Liver (tissue), 9 donors: ENCODE results near the gene MIDN. TPM values are rescaled to one million over a fixed set of nuclear protein-coding genes. Genes with fewer than 3 reads are reported as not detected.
A peak's percentile ranks its signal among the peaks of the same experiment; 100 is the strongest.

Experiments used
- DNase-seq: peaks from one replicate; pipeline ENCODE4 v3.0.0-alpha.2; 2017; ENCODE audit warnings: low spot score
- H3K27ac ChIP-seq, 2 donors: one replicate each; pipeline ENCODE4 v1.7.0; 2013; ENCODE audit warnings: inconsistent platforms in 2 of 2, low read length in 2 of 2, control low read depth in 1 of 2, low read depth in 1 of 2, mild to moderate bottlenecking in 1 of 2
- H3K27me3 ChIP-seq, 4 donors: one replicate each; pipeline versions ENCODE4 v1.6.1 to v1.7.0; 2013; ENCODE audit warnings: low read length in 3 of 4, inconsistent platforms in 1 of 4, mild to moderate bottlenecking in 1 of 4, moderate library complexity in 1 of 4; ENCODE audit not compliant: control insufficient read depth in 4 of 4, insufficient read depth in 4 of 4
- H3K36me3 ChIP-seq, 4 donors: one replicate each; pipeline versions ENCODE4 v1.6.1 to v1.7.0; 2013; ENCODE audit warnings: low read length in 3 of 4, mild to moderate bottlenecking in 3 of 4, low read depth in 1 of 4, moderate library complexity in 1 of 4; ENCODE audit not compliant: control insufficient read depth in 4 of 4, insufficient read depth in 3 of 4
- H3K4me1 ChIP-seq, 4 donors: one replicate each; pipeline versions ENCODE4 v1.6.1 to v1.7.0; 2013; ENCODE audit warnings: low read length in 3 of 4, mild to moderate bottlenecking in 3 of 4, moderate library complexity in 1 of 4; ENCODE audit not compliant: control insufficient read depth in 4 of 4, insufficient read depth in 4 of 4
- H3K4me3 ChIP-seq, 3 donors: one replicate each; pipeline versions ENCODE4 v1.6.1 to v1.7.0; 2013; ENCODE audit warnings: low read length in 3 of 3, control low read depth in 1 of 3, low read depth in 1 of 3, mild to moderate bottlenecking in 1 of 3
- H3K9ac ChIP-seq, 2 donors: one replicate each; pipeline ENCODE4 v1.7.0; 2013; ENCODE audit warnings: low read length in 2 of 2, mild to moderate bottlenecking in 2 of 2, moderate library complexity in 2 of 2, control low read depth in 1 of 2, low read depth in 1 of 2
- H3K9me3 ChIP-seq, 4 donors: one replicate each; pipeline versions ENCODE4 v1.6.1 to v1.7.0; 2013; ENCODE audit warnings: low read length in 3 of 4; ENCODE audit not compliant: control insufficient read depth in 4 of 4
- EGR1 ChIP-seq, 2 donors: IDR thresholded peaks; 2 replicates each; pipeline ENCODE4 v1.6.1; 2016 to 2018; ENCODE audit warnings: antibody characterized with exemption in 2 of 2, low read depth in 2 of 2
- FOXA1 ChIP-seq: IDR thresholded peaks from 2 replicates; pipeline ENCODE4 v1.6.1; 2016; ENCODE audit warnings: antibody characterized with exemption
- FOXA2 ChIP-seq: IDR thresholded peaks from 2 replicates; pipeline ENCODE4 v1.6.1; 2016; ENCODE audit warnings: antibody characterized with exemption
- GABPA ChIP-seq, 2 donors: IDR thresholded peaks in 1 of 2; conservative IDR thresholded peaks in 1 of 2; 2 replicates each; pipeline ENCODE4 v1.6.1; 2016; ENCODE audit warnings: antibody characterized with exemption in 2 of 2, mild to moderate bottlenecking in 1 of 2, moderate library complexity in 1 of 2
- HNF4A ChIP-seq, 2 donors: conservative IDR thresholded peaks; 2 replicates each; pipeline ENCODE4 v1.6.1; 2016; ENCODE audit warnings: antibody characterized with exemption in 2 of 2, mild to moderate bottlenecking in 2 of 2
- HNF4G ChIP-seq: IDR thresholded peaks from 2 replicates; pipeline ENCODE4 v1.6.1; 2016; ENCODE audit warnings: antibody characterized with exemption
- JUND ChIP-seq, 2 donors: IDR thresholded peaks; 2 replicates each; pipeline ENCODE4 v1.6.1; 2016; ENCODE audit warnings: antibody characterized with exemption in 2 of 2
- NR2F2 ChIP-seq: IDR thresholded peaks from 2 replicates; pipeline ENCODE4 v1.6.1; 2016; ENCODE audit warnings: antibody characterized with exemption
- RAD21 ChIP-seq, 2 donors: IDR thresholded peaks; 2 replicates each; pipeline ENCODE4 v1.6.1; 2016; ENCODE audit warnings: antibody characterized with exemption in 2 of 2, mild to moderate bottlenecking in 2 of 2
- RXRA ChIP-seq, 2 donors: IDR thresholded peaks; 2 replicates each; pipeline ENCODE4 v1.6.1; 2017 to 2018; ENCODE audit warnings: antibody characterized with exemption in 2 of 2, mild to moderate bottlenecking in 1 of 2
- SP1 ChIP-seq: IDR thresholded peaks from 2 replicates; pipeline ENCODE4 v1.6.1; 2018; ENCODE audit warnings: antibody characterized with exemption, mild to moderate bottlenecking
- YY1 ChIP-seq: IDR thresholded peaks from 2 replicates; pipeline ENCODE4 v1.6.1; 2016; ENCODE audit warnings: antibody characterized with exemption, mild to moderate bottlenecking
- WGBS: extraction: QIAGEN DNeasy Blood & Tissue Kit; methylation state at CpG from one replicate; pipeline ENCODE4 v1.1.7; 2013; 5-methylcytosine and 5-hydroxymethylcytosine counted together
- polyA plus RNA-seq, 2 donors: library from polyadenylated mRNA; stranded (reverse) in 1 of 2; unstranded in 1 of 2; fragments of 200-250 nt in 1 of 2; fragments of >200 nt in 1 of 2; fragmentation: Nextera tagmentation in 1 of 2; extraction: Ambion mirVana in 1 of 2; gene quantifications; one replicate each; pipeline versions ENCODE4 v1.2.1 to v1.2.3, GENCODE V29; 2013 to 2015
- total RNA-seq, 2 donors: library from RNA; depleted of rRNA; stranded (reverse); fragments of >200 nt; gene quantifications; one replicate each; pipeline ENCODE4 v1.2.3, GENCODE V29; 2014
- TF ChIP-seq, protein P1 (sequence below): fragments of 150-350 bp; IDR thresholded peaks from 2 replicates; pipeline ENCODE4 v1.5.1; 2017; ENCODE audit warnings: improper control_type of control experiment, low read depth, low read length; ENCODE audit not compliant: missing input control
- TF ChIP-seq, protein P2 (sequence below): IDR thresholded peaks from 2 replicates; pipeline ENCODE4 v1.6.1; 2016; ENCODE audit warnings: antibody characterized with exemption
- TF ChIP-seq, protein P3 (sequence below): IDR thresholded peaks from 2 replicates; pipeline ENCODE4 v1.6.1; 2016; ENCODE audit warnings: antibody characterized with exemption
- TF ChIP-seq, protein P4 (sequence below): IDR thresholded peaks from 2 replicates; pipeline ENCODE4 v1.6.1; 2016; ENCODE audit warnings: antibody characterized with exemption
- donor health status: healthy.
- donor health status: healthy.
- donor health status: healthy.
- donor health status: healthy.
- donor health status: healthy.

The MIDN gene
- total and polyA plus RNA-seq, 4 donors, result 2.9 to 22.9 (median 11.8) TPM

DNA sequence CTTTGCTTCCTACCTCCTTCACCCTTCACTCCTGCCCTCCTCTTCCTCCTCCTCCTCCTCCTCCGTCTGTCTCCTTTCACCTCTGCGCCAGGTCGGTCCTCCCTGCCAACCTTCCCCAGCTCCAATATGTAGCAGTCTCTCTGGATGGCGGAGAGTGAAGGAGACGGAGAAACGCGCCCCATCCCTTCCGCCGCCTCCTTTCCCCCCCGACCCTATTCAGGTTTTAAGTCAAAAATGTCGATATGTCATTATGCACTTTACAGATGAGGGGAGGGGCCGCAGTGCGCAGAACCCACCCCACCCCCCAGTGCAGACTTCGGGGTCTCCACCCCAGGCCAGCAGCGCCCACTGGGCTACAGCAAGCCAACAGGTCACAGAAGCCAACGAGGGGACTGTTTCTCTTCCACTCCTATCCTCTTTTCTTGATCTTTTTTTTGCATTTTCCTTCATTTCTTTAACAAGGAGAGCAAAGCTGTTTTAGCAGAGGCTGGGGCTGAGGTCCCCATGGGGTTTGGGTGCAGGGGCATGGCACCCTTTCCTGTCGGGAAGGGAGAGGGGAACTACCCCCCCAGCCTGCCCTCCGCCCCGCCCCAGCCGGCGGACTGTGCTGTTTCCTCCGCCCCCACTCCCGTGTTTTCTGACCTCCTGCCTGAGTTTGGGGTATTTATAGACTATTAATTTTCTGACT is 9.2 kb downstream of the MIDN start:
- DNase-seq, result no peak
- H3K9ac ChIP-seq, result no peak overlapping the region
- peaks cover 31 to 85% (median 62%) of the 10 kb centered on the region in 4 donors for H3K4me1 ChIP-seq
- H3K36me3 ChIP-seq, result peaks cover 19 to 30% (median 21%) of the 10 kb centered on the region in 4 donors
- no peak for TF ChIP-seq HNF4A (conservative IDR thresholded peaks at IDR 0.05)
- TF ChIP-seq GABPA (IDR thresholded peaks at IDR 0.05 in 1 of 2, conservative IDR thresholded peaks at IDR 0.05 in 1 of 2), result no peak
- TF ChIP-seq SP1, result no peak
- TF ChIP-seq, protein P1, sequence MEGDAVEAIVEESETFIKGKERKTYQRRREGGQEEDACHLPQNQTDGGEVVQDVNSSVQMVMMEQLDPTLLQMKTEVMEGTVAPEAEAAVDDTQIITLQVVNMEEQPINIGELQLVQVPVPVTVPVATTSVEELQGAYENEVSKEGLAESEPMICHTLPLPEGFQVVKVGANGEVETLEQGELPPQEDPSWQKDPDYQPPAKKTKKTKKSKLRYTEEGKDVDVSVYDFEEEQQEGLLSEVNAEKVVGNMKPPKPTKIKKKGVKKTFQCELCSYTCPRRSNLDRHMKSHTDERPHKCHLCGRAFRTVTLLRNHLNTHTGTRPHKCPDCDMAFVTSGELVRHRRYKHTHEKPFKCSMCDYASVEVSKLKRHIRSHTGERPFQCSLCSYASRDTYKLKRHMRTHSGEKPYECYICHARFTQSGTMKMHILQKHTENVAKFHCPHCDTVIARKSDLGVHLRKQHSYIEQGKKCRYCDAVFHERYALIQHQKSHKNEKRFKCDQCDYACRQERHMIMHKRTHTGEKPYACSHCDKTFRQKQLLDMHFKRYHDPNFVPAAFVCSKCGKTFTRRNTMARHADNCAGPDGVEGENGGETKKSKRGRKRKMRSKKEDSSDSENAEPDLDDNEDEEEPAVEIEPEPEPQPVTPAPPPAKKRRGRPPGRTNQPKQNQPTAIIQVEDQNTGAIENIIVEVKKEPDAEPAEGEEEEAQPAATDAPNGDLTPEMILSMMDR, result no peak
- no peak for TF ChIP-seq FOXA1
- no peak for TF ChIP-seq NR2F2
- TF ChIP-seq RAD21 (IDR thresholded peaks at IDR 0.05), result no peak
- no peak for TF ChIP-seq FOXA2
- no peak for TF ChIP-seq YY1
- TF ChIP-seq, protein P2, sequence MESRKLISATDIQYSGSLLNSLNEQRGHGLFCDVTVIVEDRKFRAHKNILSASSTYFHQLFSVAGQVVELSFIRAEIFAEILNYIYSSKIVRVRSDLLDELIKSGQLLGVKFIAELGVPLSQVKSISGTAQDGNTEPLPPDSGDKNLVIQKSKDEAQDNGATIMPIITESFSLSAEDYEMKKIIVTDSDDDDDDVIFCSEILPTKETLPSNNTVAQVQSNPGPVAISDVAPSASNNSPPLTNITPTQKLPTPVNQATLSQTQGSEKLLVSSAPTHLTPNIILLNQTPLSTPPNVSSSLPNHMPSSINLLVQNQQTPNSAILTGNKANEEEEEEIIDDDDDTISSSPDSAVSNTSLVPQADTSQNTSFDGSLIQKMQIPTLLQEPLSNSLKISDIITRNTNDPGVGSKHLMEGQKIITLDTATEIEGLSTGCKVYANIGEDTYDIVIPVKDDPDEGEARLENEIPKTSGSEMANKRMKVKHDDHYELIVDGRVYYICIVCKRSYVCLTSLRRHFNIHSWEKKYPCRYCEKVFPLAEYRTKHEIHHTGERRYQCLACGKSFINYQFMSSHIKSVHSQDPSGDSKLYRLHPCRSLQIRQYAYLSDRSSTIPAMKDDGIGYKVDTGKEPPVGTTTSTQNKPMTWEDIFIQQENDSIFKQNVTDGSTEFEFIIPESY, result no peak
- TF ChIP-seq, protein P3, sequence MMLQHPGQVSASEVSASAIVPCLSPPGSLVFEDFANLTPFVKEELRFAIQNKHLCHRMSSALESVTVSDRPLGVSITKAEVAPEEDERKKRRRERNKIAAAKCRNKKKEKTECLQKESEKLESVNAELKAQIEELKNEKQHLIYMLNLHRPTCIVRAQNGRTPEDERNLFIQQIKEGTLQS, result no peak
- TF ChIP-seq, protein P4, sequence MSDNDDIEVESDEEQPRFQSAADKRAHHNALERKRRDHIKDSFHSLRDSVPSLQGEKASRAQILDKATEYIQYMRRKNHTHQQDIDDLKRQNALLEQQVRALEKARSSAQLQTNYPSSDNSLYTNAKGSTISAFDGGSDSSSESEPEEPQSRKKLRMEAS, result no peak
- TF ChIP-seq JUND (IDR thresholded peaks at IDR 0.05), result no peak
- TF ChIP-seq EGR1 (IDR thresholded peaks at IDR 0.05; ENCODE audit: low read depth in 2 of 2), result no peak
- 71% methylated on average over 23 of the region's 23 CpGs for WGBS
- H3K4me3 ChIP-seq, result no peak overlapping the region
- H3K9me3 ChIP-seq, result no peaks in the 10 kb centered on the region
- no peaks in the 10 kb centered on the region for H3K27me3 ChIP-seq
- H3K27ac ChIP-seq, result peak overlapping the region; percentile 28 to 50

DNA sequence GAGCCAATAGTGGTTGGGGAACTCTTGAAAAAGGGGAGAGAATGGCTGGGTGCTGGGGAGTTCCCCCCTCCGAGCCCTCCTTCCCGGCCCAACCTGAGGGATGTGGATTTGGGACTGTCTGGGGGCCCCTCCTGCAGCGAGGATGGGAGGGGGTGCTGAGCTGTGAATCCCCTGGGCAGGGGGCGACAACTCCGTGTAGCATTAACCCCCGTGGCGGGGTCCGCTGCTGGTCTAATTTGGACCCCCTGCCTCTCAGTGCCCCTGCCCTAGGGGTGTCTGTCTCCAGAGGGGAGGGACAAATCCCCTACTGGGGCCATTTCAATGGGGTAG is 9.7 kb downstream of the MIDN start:
- TF ChIP-seq FOXA2 (no peak), FOXA1 (no peak), EGR1 (IDR thresholded peaks at IDR 0.05; ENCODE audit: low read depth in 2 of 2) (no peak), HNF4G (no peak), RXRA (IDR thresholded peaks at IDR 0.05) (no peak), JUND (IDR thresholded peaks at IDR 0.05) (no peak), GABPA (IDR thresholded peaks at IDR 0.05 in 1 of 2, conservative IDR thresholded peaks at IDR 0.05 in 1 of 2) (no peak), YY1 (no peak), NR2F2 (no peak), RAD21 (IDR thresholded peaks at IDR 0.05) (no peak)
- TF ChIP-seq, protein P2, result no peak
- TF ChIP-seq, protein P1, result no peak
- TF ChIP-seq, protein P4, result no peak

More for the DNA sequence above, 9.7 kb downstream of the MIDN start:
- Histone ChIP-seq H3K9me3 (no peaks in the 10 kb centered on the region), H3K4me1 (peaks cover 34 to 85% (median 64%) of the 10 kb centered on the region in 4 donors), H3K9ac (no peak overlapping the region), H3K27ac (peak overlapping the region; percentile 28 to 56), H3K27me3 (no peaks in the 10 kb centered on the region), H3K36me3 (peaks cover 19 to 30% (median 21%) of the 10 kb centered on the region in 4 donors), H3K4me3 (no peak overlapping the region)
- DNase-seq, result no peak
- 84% methylated on average over 8 of the region's 8 CpGs for WGBS
